HEK293 (cell line): Measurements from ENCODE around the gene BRD1.

Experiments used
- ATF2 ChIP-seq: fragments of 450-650 bp; formaldehyde crosslinking; IDR thresholded peaks from 2 replicates; pipeline ENCODE4 v1.5.1; 2016; ENCODE audit warnings: missing biosample characterization, missing genetic modification characterization, low read depth
- CTCF ChIP-seq: fragments of 450-650 bp; formaldehyde crosslinking; IDR thresholded peaks from 2 replicates; pipeline ENCODE4 v1.5.1; 2016; ENCODE audit warnings: missing biosample characterization, missing genetic modification characterization
- GLIS2 ChIP-seq: fragments of 450-650 bp; formaldehyde crosslinking; IDR thresholded peaks from 2 replicates; pipeline ENCODE4 v1.5.1; 2016; ENCODE audit warnings: missing biosample characterization, missing genetic modification characterization
- KLF9 ChIP-seq: fragments of 450-650 bp; formaldehyde crosslinking; IDR thresholded peaks from 2 replicates; pipeline ENCODE4 v1.5.1; 2016; ENCODE audit warnings: missing biosample characterization, missing genetic modification characterization, low read depth
- PBX3 ChIP-seq: sonication (generic); formaldehyde crosslinking; IDR thresholded peaks from 2 replicates; pipeline ENCODE4 v1.8.1; 2022; ENCODE audit warnings: mild to moderate bottlenecking, moderate library complexity, missing genetic modification reagents
- REST ChIP-seq: fragments of 450-650 bp; formaldehyde crosslinking; IDR thresholded peaks from 2 replicates; pipeline ENCODE4 v1.5.1; 2016; ENCODE audit warnings: missing biosample characterization, missing genetic modification characterization
- TCF7L2 ChIP-seq: IDR thresholded peaks from 2 replicates; pipeline ENCODE4 v1.6.1; 2011; ENCODE audit warnings: low read depth, mild to moderate bottlenecking, inconsistent platforms, low read length, moderate library complexity, borderline replicate concordance
- ZNF776 ChIP-seq: fragments of 450-650 bp; formaldehyde crosslinking; IDR thresholded peaks from 2 replicates; pipeline ENCODE4 v1.5.0; 2017; ENCODE audit warnings: missing biosample characterization, missing genetic modification characterization, borderline replicate concordance
- TF ChIP-seq, protein P1 (sequence below): fragments of 450-650 bp; formaldehyde crosslinking; IDR thresholded peaks from 2 replicates; pipeline ENCODE4 v1.5.1; 2017; ENCODE audit warnings: missing biosample characterization, missing genetic modification characterization
- TF ChIP-seq, protein P2 (sequence below): fragments of 450-650 bp; formaldehyde crosslinking; IDR thresholded peaks from 2 replicates; pipeline ENCODE4 v1.5.1; 2017; ENCODE audit warnings: missing biosample characterization, missing genetic modification characterization

DNA sequence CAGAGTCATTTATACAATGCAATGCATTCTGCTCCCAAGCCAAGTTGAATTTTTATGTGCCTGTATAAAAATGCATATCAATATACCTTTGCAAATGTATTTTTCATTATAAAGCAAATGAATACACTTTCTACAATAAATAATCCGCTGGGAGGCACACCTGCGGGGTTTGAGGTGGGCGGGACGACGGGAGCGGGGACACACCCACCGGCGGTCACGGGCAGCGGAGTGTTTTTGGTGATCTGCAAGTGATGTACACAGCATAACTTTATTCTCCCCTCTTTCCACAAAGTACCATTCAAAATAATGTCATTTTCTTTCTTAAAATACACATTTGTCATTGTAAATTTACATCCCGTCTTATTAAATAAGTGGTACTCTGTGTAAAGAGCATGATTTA is 54.1 kb downstream of the BRD1 start:
- no peak for TF ChIP-seq ZNF776
- TF ChIP-seq CTCF (tag by site-specific recombination): no peak
- TF ChIP-seq GLIS2 (tag by site-specific recombination): no peak
- TF ChIP-seq, protein P1, sequence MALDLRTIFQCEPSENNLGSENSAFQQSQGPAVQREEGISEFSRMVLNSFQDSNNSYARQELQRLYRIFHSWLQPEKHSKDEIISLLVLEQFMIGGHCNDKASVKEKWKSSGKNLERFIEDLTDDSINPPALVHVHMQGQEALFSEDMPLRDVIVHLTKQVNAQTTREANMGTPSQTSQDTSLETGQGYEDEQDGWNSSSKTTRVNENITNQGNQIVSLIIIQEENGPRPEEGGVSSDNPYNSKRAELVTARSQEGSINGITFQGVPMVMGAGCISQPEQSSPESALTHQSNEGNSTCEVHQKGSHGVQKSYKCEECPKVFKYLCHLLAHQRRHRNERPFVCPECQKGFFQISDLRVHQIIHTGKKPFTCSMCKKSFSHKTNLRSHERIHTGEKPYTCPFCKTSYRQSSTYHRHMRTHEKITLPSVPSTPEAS: no peak
- TF ChIP-seq ATF2 (tag by site-specific recombination): no peak
- TF ChIP-seq, protein P2, sequence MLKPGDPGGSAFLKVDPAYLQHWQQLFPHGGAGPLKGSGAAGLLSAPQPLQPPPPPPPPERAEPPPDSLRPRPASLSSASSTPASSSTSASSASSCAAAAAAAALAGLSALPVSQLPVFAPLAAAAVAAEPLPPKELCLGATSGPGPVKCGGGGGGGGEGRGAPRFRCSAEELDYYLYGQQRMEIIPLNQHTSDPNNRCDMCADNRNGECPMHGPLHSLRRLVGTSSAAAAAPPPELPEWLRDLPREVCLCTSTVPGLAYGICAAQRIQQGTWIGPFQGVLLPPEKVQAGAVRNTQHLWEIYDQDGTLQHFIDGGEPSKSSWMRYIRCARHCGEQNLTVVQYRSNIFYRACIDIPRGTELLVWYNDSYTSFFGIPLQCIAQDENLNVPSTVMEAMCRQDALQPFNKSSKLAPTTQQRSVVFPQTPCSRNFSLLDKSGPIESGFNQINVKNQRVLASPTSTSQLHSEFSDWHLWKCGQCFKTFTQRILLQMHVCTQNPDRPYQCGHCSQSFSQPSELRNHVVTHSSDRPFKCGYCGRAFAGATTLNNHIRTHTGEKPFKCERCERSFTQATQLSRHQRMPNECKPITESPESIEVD (tag by site-specific recombination): no peak
- TF ChIP-seq KLF9 (tag by site-specific recombination): no peak
- TF ChIP-seq PBX3 (CRISPR knock-in tag): no peak
- TF ChIP-seq REST (tag by site-specific recombination): no peak
- no peak for TF ChIP-seq TCF7L2
